Measurements from ENCODE around the gene CARD19. TPM values are rescaled to one million over a fixed set of nuclear protein-coding genes. Genes with fewer than 3 reads are reported as not detected.

The CARD19 gene
- total and polyA plus RNA-seq, 2 of the 8 experiments (the other 6 are each of a cell fraction or from before 2014, with no cell fraction given), result 21.2 to 112 TPM

- ChIA-PET CTCF (ENCODE audit: partially characterized antibody) (interaction anchor here (0.7 to 8.5 kb wide), 16 partner anchors 8 to 193 kb away, joined by 3 to 96 read pairs (median 4); no protein-coding TSS in a partner anchor), POLR2A (ENCODE audit: partially characterized antibody) (interaction anchor here (0.7 to 2.0 kb wide), 6 partner anchors 8 to 16 kb away, joined by 3 to 6 read pairs (median 4); partner anchors contain the start of gene NINJ1)
- peaks cover 0 to 10% of the 10 kb centered on the region in 2 experiments for H4K20me1 ChIP-seq (replicated peaks in 1 of 2; ENCODE audit: control insufficient read depth in 1 of 2, insufficient read depth in 2 of 2, low read length in 2 of 2)
- H3K79me2 ChIP-seq (ENCODE audit: control insufficient read depth in 1 of 2, insufficient read depth in 2 of 2, low read length in 2 of 2), result no peaks in the 10 kb centered on the region
- no peaks in the 10 kb centered on the region for H3K36me3 ChIP-seq (ENCODE audit: control insufficient read depth in 2 of 4, insufficient read depth in 4 of 4, low read length in 3 of 4)
- no peak for DNase-seq (ENCODE audit: low read depth in 1 of 2, low spot score in 2 of 2)
- no peaks in the 10 kb centered on the region for H3K9me3 ChIP-seq (ENCODE audit: insufficient read depth in 2 of 2, low read depth in 1 of 2, low read length in 1 of 2)
- 87% methylated on average over 12 of the region's 12 CpGs; no CpG with 5 or more reads in 1 of the 2 experiments for WGBS, 2 experiments (ENCODE audit: extremely low coverage in 1 of 2, insufficient coverage in 1 of 2, insufficient read length in 1 of 2, insufficient replicate concordance in 2 of 2, low coverage in 1 of 2, low lambda C conversion rate in 2 of 2, missing lambda C conversion rate in 1 of 2)
- peaks cover 3% of the 10 kb centered on the region; the same call in 1 of the 2 replicates for H3K23me2 ChIP-seq (ENCODE audit: low read depth, low read length)
- no peak overlapping the region for H3K27ac ChIP-seq (ENCODE audit: low read depth, low read length)
- H2AFZ ChIP-seq (ENCODE audit: low read length), result no peak overlapping the region
- H3K56ac ChIP-seq (replicated peaks; ENCODE audit: insufficient read length, low read depth, low read length), result no peak overlapping the region
- H3K79me1 ChIP-seq (ENCODE audit: low read depth, low read length), result no peaks in the 10 kb centered on the region
- H2BK15ac ChIP-seq (ENCODE audit: low read length), result no peak overlapping the region
- H3K4me2 ChIP-seq (ENCODE audit: insufficient read depth in 1 of 2, low read depth in 2 of 2, low read length in 2 of 2), result no peak overlapping the region
- peak overlapping the region; percentile 17; the same call in 1 of the 2 replicates for H2BK12ac ChIP-seq (ENCODE audit: low read depth, low read length)
- peak overlapping the region; percentile 21; the same call in 1 of the 2 replicates for H2BK5ac ChIP-seq (ENCODE audit: low read depth, low read length)
- H3K4me1 ChIP-seq (replicated peaks in 1 of 4; ENCODE audit: control insufficient read depth in 3 of 4, insufficient read depth in 4 of 4, low read length in 3 of 4), result peaks cover 0 to 16% (median 10%) of the 10 kb centered on the region in 4 experiments; a peak in 6 of 7 replicates
- H3K18ac ChIP-seq (ENCODE audit: extremely low read depth, low read length), result no peak overlapping the region
- FAIRE-seq, result no peak
- H3K23ac ChIP-seq (ENCODE audit: insufficient read length), result no peak overlapping the region
- H4K91ac ChIP-seq (replicated peaks; ENCODE audit: insufficient read length, low read length), result no peak overlapping the region
- H3K4me3 ChIP-seq (ENCODE audit: extremely low read depth in 1 of 4, insufficient read depth in 2 of 4, low read depth in 3 of 4, low read length in 4 of 4), result no peak overlapping the region
- no peak overlapping the region for H2BK20ac ChIP-seq (ENCODE audit: low read length)
- H2AK5ac ChIP-seq (ENCODE audit: low read depth, low read length), result no peak overlapping the region
- H3K9ac ChIP-seq (replicated peaks in 1 of 4; ENCODE audit: extremely low read depth in 1 of 4, low read depth in 3 of 4, low read length in 3 of 4), result no peak overlapping the region
- H2BK120ac ChIP-seq (replicated peaks; ENCODE audit: low read depth, low read length), result peak overlapping the region; percentile 31
- H4K5ac ChIP-seq (ENCODE audit: insufficient read length, low read depth, low read length), result no peak overlapping the region
- no peak overlapping the region for H3K14ac ChIP-seq (ENCODE audit: insufficient read length)
- peak overlapping the region; percentile 76; the same call in 1 of the 2 replicates for H4K8ac ChIP-seq (ENCODE audit: extremely low read depth, insufficient read depth, low read length)
- H3K27me3 ChIP-seq (replicated peaks in 1 of 4; ENCODE audit: control insufficient read depth in 3 of 4, extremely low read depth in 1 of 4, insufficient read depth in 3 of 4, low read length in 3 of 4), result no peaks in the 10 kb centered on the region
- no peak overlapping the region for H3K4ac ChIP-seq (replicated peaks; ENCODE audit: insufficient read length, low read depth, low read length)
- TF ChIP-seq BACH1 (IDR thresholded peaks at IDR 0.05; ENCODE audit: low read length) (no peak), SP4 (IDR thresholded peaks at IDR 0.05; ENCODE audit: low read length) (no peak), POLR2AphosphoS5 (IDR thresholded peaks at IDR 0.05; ENCODE audit: low read depth, low read length) (no peak), KDM5A (IDR thresholded peaks at IDR 0.05; ENCODE audit: low read length) (no peak), KDM4A (IDR thresholded peaks at IDR 0.05; ENCODE audit: low read depth, low read length, severe bottlenecking) (no peak), HDAC6 (IDR thresholded peaks at IDR 0.05; ENCODE audit: low read depth, low read length) (no peak)
- TF ChIP-seq, protein P1, sequence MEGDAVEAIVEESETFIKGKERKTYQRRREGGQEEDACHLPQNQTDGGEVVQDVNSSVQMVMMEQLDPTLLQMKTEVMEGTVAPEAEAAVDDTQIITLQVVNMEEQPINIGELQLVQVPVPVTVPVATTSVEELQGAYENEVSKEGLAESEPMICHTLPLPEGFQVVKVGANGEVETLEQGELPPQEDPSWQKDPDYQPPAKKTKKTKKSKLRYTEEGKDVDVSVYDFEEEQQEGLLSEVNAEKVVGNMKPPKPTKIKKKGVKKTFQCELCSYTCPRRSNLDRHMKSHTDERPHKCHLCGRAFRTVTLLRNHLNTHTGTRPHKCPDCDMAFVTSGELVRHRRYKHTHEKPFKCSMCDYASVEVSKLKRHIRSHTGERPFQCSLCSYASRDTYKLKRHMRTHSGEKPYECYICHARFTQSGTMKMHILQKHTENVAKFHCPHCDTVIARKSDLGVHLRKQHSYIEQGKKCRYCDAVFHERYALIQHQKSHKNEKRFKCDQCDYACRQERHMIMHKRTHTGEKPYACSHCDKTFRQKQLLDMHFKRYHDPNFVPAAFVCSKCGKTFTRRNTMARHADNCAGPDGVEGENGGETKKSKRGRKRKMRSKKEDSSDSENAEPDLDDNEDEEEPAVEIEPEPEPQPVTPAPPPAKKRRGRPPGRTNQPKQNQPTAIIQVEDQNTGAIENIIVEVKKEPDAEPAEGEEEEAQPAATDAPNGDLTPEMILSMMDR (IDR thresholded peaks at IDR 0.05; ENCODE audit: control extremely low read depth in 1 of 3, insufficient read depth in 1 of 3, low read depth in 1 of 3, low read length in 3 of 3), result no peak
- TF ChIP-seq, protein P2, sequence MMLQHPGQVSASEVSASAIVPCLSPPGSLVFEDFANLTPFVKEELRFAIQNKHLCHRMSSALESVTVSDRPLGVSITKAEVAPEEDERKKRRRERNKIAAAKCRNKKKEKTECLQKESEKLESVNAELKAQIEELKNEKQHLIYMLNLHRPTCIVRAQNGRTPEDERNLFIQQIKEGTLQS (IDR thresholded peaks at IDR 0.05; ENCODE audit: insufficient read depth, low read depth, low read length), result no peak
Observed at GRCh38 chr9:93118863-93119702, 23.1 kb downstream of the CARD19 start.

Measured in H1 (cell line).